B cell (primary cell): ENCODE measurements around the gene LIPE. TPM values are rescaled to one million over a fixed set of nuclear protein-coding genes. Genes with fewer than 3 reads are reported as not detected.

Source experiments
- ATAC-seq: fragments of 200-7000 bp; cut with Tn5 transposase; one replicate; pipeline ENCODE4 v1.10.0; 2021; ENCODE audit warnings: low read depth, mild to moderate bottlenecking, moderate number of reproducible peaks, moderate library complexity
- CTCF ChIA-PET: fragments of 350-600 bp; sonication (Branson Sonifier 250); formaldehyde crosslinking; loops from one replicate; lab custom pipeline; 2021; ENCODE audit warnings: antibody characterized with exemption, inconsistent platforms; lab: Charles Lee
- POLR2A ChIA-PET: fragments of 350-600 bp; sonication (Branson Sonifier 250); formaldehyde crosslinking; loops from one replicate; lab custom pipeline; 2021; ENCODE audit warnings: antibody characterized with exemption; lab: Charles Lee
- DNase-seq: peaks from one replicate; pipeline ENCODE4 v3.0.0; 2013
- H2AFZ ChIP-seq: 2 replicates; pipeline ENCODE4 v1.6.1; 2012; ENCODE audit warnings: mild to moderate bottlenecking, low read depth, low read length; ENCODE audit not compliant: insufficient read depth, poor library complexity, severe bottlenecking
- H3K27ac ChIP-seq, 2 donors: 1 replicate in 1 of 2; 2 replicates in 1 of 2; pipeline ENCODE4 v1.5.1; 2012 to 2013; ENCODE audit warnings: low read length in 2 of 2, mild to moderate bottlenecking in 2 of 2, moderate library complexity in 1 of 2
- H3K27me3 ChIP-seq, 4 experiments: fragments of 200-600 bp in 1 of 4; sonication (generic) in 1 of 4; replicated peaks in 1 of 4; 1 replicate in 2 of 4; 2 replicates in 2 of 4; pipeline versions ENCODE4 v1.6.1 to v1.7.0; 2013 to 2016; ENCODE audit warnings: low read length in 3 of 4, mild to moderate bottlenecking in 2 of 4, mixed read lengths in 1 of 4, moderate library complexity in 1 of 4; ENCODE audit not compliant: insufficient read depth in 4 of 4, control insufficient read depth in 3 of 4; ENCODE audit errors: control extremely low read depth in 1 of 4
- H3K36me3 ChIP-seq, 2 experiments: replicated peaks in 1 of 2; 1 replicate in 1 of 2; 2 replicates in 1 of 2; pipeline versions ENCODE4 v1.6.1 to v1.7.1; 2013; ENCODE audit warnings: low read length in 1 of 2; ENCODE audit not compliant: insufficient read depth in 2 of 2, control insufficient read depth in 1 of 2; ENCODE audit errors: control extremely low read depth in 1 of 2, extremely low read depth in 1 of 2
- H3K4me1 ChIP-seq, 2 donors: fragments of 200-600 bp in 1 of 2; sonication (generic) in 1 of 2; 1 replicate in 1 of 2; 2 replicates in 1 of 2; pipeline versions ENCODE4 v1.5.1 to v1.6.1; 2013 to 2017; ENCODE audit warnings: low read length in 2 of 2; ENCODE audit not compliant: control insufficient read depth in 2 of 2, insufficient read depth in 2 of 2
- H3K4me2 ChIP-seq: replicated peaks from 2 replicates; pipeline ENCODE3; 2012; ENCODE audit warnings: mild to moderate bottlenecking, low read depth, low read length; ENCODE audit not compliant: poor library complexity, severe bottlenecking
- H3K4me3 ChIP-seq, 5 experiments: fragments of 200-600 bp in 1 of 5; sonication (generic) in 1 of 5; 1 replicate in 3 of 5; 2 replicates in 2 of 5; pipeline versions ENCODE4 v1.5.1 to v1.7.0; 2011 to 2016; ENCODE audit warnings: low read length in 4 of 5, mild to moderate bottlenecking in 4 of 5, low read depth in 2 of 5, control low read depth in 1 of 5, moderate library complexity in 1 of 5; ENCODE audit not compliant: insufficient read depth in 1 of 5; ENCODE audit errors: control extremely low read depth in 1 of 5, extremely low read depth in 1 of 5
- H3K79me2 ChIP-seq: fragments of 200-600 bp; sonication (generic); one replicate; pipeline ENCODE4 v1.6.0; 2016; ENCODE audit warnings: low read length; ENCODE audit not compliant: control insufficient read depth, insufficient read depth
- H3K9ac ChIP-seq: fragments of 200-600 bp; sonication (generic); 2 replicates; pipeline ENCODE4 v1.6.1; 2017; ENCODE audit warnings: mild to moderate bottlenecking, low read length, moderate library complexity
- H3K9me3 ChIP-seq, 3 donors: one replicate each; pipeline versions ENCODE4 v1.6.1 to v1.7.1; 2013; ENCODE audit warnings: low read length in 2 of 3; ENCODE audit not compliant: control insufficient read depth in 2 of 3, insufficient read depth in 1 of 3; ENCODE audit errors: control extremely low read depth in 1 of 3
- H4K20me1 ChIP-seq: 2 replicates; pipeline ENCODE4 v1.6.0; 2012; ENCODE audit warnings: mild to moderate bottlenecking, low read length; ENCODE audit not compliant: insufficient read depth, control insufficient read depth, poor library complexity, severe bottlenecking
- H3K27ac Mint-ChIP-seq: one replicate; pipeline ENCODE4 v1.8.0; 2021; ENCODE audit warnings: mixed read lengths
- H3K27me3 Mint-ChIP-seq: one replicate; pipeline ENCODE4 v1.8.0; 2021; ENCODE audit warnings: mixed read lengths
- H3K4me1 Mint-ChIP-seq: one replicate; pipeline ENCODE4 v1.8.0; 2021; ENCODE audit warnings: mixed read lengths
- H3K4me3 Mint-ChIP-seq: one replicate; pipeline ENCODE4 v1.8.0; 2021; ENCODE audit warnings: mixed read lengths
- H3K9me3 Mint-ChIP-seq: one replicate; pipeline ENCODE4 v1.8.0; 2022; ENCODE audit warnings: mixed read lengths; ENCODE audit not compliant: insufficient read depth
- EZH2 ChIP-seq: IDR thresholded peaks from 2 replicates; pipeline ENCODE4 v1.6.1; 2012; ENCODE audit warnings: borderline replicate concordance, low read depth, mild to moderate bottlenecking, moderate library complexity, low read length; ENCODE audit not compliant: insufficient read depth, poor library complexity, severe bottlenecking
- WGBS: methylation state at CpG from one replicate; pipeline ENCODE4 v1.1.5; 2013; ENCODE audit warnings: missing lambda C conversion rate; ENCODE audit not compliant: insufficient coverage; 5-methylcytosine and 5-hydroxymethylcytosine counted together
- intact Hi-C: fragments of 100-400 bp; cut with micrococcal nuclease; formaldehyde crosslinking; loops from one replicate; pipeline ENCODE4 v1.10.0; 2022
- polyA plus RNA-seq: library from polyadenylated mRNA; depleted of rRNA; stranded (reverse); fragments of >200 nt; gene quantifications from 2 replicates; pipeline ENCODE4 v1.2.3, GENCODE V29; 2012
- total RNA-seq, 2 donors: library from RNA; stranded (reverse); fragments of 120-200 nt in 1 of 2; gene quantifications; 1 replicate in 1 of 2; 2 replicates in 1 of 2; pipeline versions ENCODE4 v1.2.3 to v1.2.4, GENCODE V29; 2013 to 2022
- TF ChIP-seq, protein P1 (sequence below): fragments of 200-600 bp; IDR thresholded peaks from one replicate; pipeline ENCODE4 v1.8.0; 2022; ENCODE audit warnings: antibody characterized with exemption, mild to moderate bottlenecking

Gene LIPE
- total and polyA plus RNA-seq, 2 donors (not counting 1 experiment from before 2014, with no cell fraction given) = 46.9 to 49.4 TPM

DNA sequence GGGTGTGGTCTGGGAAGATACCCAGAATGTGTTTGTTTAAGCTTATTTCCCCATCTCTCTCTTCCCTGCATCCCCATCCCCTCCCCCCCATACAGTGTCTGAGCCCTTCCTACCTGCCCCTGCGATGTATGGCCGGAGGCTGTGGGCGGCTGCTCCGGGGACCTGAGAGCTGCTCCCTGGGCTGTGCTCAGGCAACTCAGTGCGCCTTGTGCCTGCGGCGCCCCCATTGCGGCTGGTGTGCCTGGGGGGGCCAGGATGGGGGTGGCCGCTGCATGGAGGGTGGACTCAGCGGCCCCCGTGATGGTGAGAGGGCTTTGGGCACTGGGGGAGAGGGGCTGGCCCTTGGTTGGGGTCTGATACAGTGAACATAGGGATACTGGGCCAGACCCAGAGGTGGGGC, 58.8 kb downstream of the LIPE start:
- ChIA-PET POLR2A (interaction anchor here (0.6 to 0.8 kb wide), 3 partner anchors 14 to 275 kb away, joined by 4 to 5 read pairs (median 4); no protein-coding TSS in a partner anchor), CTCF (interaction anchor here (0.6 kb wide), 1 partner anchor 286 kb away, joined by 5 read pairs; no protein-coding TSS in a partner anchor)
- Histone ChIP-seq H3K27ac (no peak overlapping the region), H3K4me1 (peaks cover 46 to 61% of the 10 kb centered on the region in 2 donors), H3K9me3 (peaks cover 0 to 9% (median 7%) of the 10 kb centered on the region in 3 donors), H4K20me1 (no peaks in the 10 kb centered on the region), H3K36me3 (no peaks in the 10 kb centered on the region), H3K79me2 (peaks cover 13% of the 10 kb centered on the region), H3K4me3 (no peak overlapping the region), H3K9ac (no peak overlapping the region), H3K4me2 (no peak overlapping the region), H2AFZ (no peak overlapping the region), H3K27me3 (no peaks in the 10 kb centered on the region)
- Mint-ChIP-seq H3K4me3 (no peak overlapping the region), H3K4me1 (peaks cover 54% of the 10 kb centered on the region), H3K27me3 (no peaks in the 10 kb centered on the region), H3K9me3 (no peaks in the 10 kb centered on the region), H3K27ac (no peak overlapping the region)
- 100% methylated on average over 10 of the region's 11 CpGs for WGBS
- DNase-seq = no peak
- intact Hi-C loops = no loop called here
- TF ChIP-seq EZH2 = no peak
- TF ChIP-seq, protein P1, sequence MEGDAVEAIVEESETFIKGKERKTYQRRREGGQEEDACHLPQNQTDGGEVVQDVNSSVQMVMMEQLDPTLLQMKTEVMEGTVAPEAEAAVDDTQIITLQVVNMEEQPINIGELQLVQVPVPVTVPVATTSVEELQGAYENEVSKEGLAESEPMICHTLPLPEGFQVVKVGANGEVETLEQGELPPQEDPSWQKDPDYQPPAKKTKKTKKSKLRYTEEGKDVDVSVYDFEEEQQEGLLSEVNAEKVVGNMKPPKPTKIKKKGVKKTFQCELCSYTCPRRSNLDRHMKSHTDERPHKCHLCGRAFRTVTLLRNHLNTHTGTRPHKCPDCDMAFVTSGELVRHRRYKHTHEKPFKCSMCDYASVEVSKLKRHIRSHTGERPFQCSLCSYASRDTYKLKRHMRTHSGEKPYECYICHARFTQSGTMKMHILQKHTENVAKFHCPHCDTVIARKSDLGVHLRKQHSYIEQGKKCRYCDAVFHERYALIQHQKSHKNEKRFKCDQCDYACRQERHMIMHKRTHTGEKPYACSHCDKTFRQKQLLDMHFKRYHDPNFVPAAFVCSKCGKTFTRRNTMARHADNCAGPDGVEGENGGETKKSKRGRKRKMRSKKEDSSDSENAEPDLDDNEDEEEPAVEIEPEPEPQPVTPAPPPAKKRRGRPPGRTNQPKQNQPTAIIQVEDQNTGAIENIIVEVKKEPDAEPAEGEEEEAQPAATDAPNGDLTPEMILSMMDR = no peak
- ATAC-seq = no peak

GRCh38 chr19:42367929-42368328, 59.3 kb downstream of the LIPE start:
- ChIA-PET POLR2A (interaction anchor here (0.6 to 0.8 kb wide), 2 partner anchors 15 to 275 kb away, joined by 4 to 5 read pairs; no protein-coding TSS in a partner anchor), CTCF (interaction anchor here (0.6 kb wide), 1 partner anchor 286 kb away, joined by 5 read pairs; no protein-coding TSS in a partner anchor)
- H3K4me1 Mint-ChIP-seq = peaks cover 57% of the 10 kb centered on the region
- H3K27me3 Mint-ChIP-seq = no peaks in the 10 kb centered on the region
- no peak overlapping the region for H3K4me2 ChIP-seq
- no peaks in the 10 kb centered on the region for H3K36me3 ChIP-seq
- no peak overlapping the region for H3K9ac ChIP-seq
- H3K27ac ChIP-seq = no peak overlapping the region
- H3K4me1 ChIP-seq = peaks cover 50 to 65% of the 10 kb centered on the region in 2 donors
- ATAC-seq (no peak), DNase-seq (no peak)
- no CpG with 5 or more reads among the region's 4 CpGs for WGBS
- peaks cover 13% of the 10 kb centered on the region for H3K79me2 ChIP-seq
- H3K27me3 ChIP-seq = no peaks in the 10 kb centered on the region
- intact Hi-C loops = no loop called here
- no peak overlapping the region for H2AFZ ChIP-seq
- H3K27ac Mint-ChIP-seq = no peak overlapping the region
- no peaks in the 10 kb centered on the region for H3K9me3 Mint-ChIP-seq
- H3K9me3 ChIP-seq = peaks cover 0 to 9% (median 7%) of the 10 kb centered on the region in 3 donors
- H4K20me1 ChIP-seq = no peaks in the 10 kb centered on the region
- H3K4me3 Mint-ChIP-seq = no peak overlapping the region
- no peak overlapping the region for H3K4me3 ChIP-seq
- TF ChIP-seq EZH2 = no peak
- TF ChIP-seq, protein P1 = no peak
